ENCODE measurements around the gene CHN2. TPM values are rescaled to one million over a fixed set of nuclear protein-coding genes. Genes with fewer than 3 reads are reported as not detected.

Gene CHN2
- total RNA-seq, 6 experiments from 2014 or later, result not detected

GRCh38 chr7:29234438-29234837 is 39.9 kb downstream of the CHN2 start:
- Mint-ChIP-seq H3K9me3 (peaks cover 10% of the 10 kb centered on the region; the same call in 1 of the 2 replicates), H3K4me1 (ENCODE audit: low read depth) (no peaks in the 10 kb centered on the region), H3K27ac (no peak overlapping the region), H3K4me3 (no peak overlapping the region), H3K27me3 (ENCODE audit: insufficient read depth) (no peaks in the 10 kb centered on the region), H3K36me3 (ENCODE audit: low read depth) (no peaks in the 10 kb centered on the region)
- TF ChIP-seq CTCF (IDR thresholded peaks at IDR 0.05), result no peak
- DNase-seq, result no peak

GRCh38 chr7:29236071-29236580 is 41.6 kb downstream of the CHN2 start:
- Mint-ChIP-seq H3K4me3 (no peak overlapping the region), H3K27ac (no peak overlapping the region), H3K4me1 (ENCODE audit: low read depth) (no peaks in the 10 kb centered on the region), H3K36me3 (ENCODE audit: low read depth) (no peaks in the 10 kb centered on the region), H3K9me3 (peaks cover 18% of the 10 kb centered on the region), H3K27me3 (ENCODE audit: insufficient read depth) (peaks cover 4% of the 10 kb centered on the region)
- no peak for TF ChIP-seq CTCF (IDR thresholded peaks at IDR 0.05)
- no peak for DNase-seq

GRCh38 chr7:29236649-29237048 is 42.1 kb downstream of the CHN2 start:
- H3K36me3 Mint-ChIP-seq (ENCODE audit: low read depth), result no peaks in the 10 kb centered on the region
- no peak for TF ChIP-seq CTCF (IDR thresholded peaks at IDR 0.05)
- no peak for DNase-seq
- H3K9me3 Mint-ChIP-seq, result peaks cover 18% of the 10 kb centered on the region
- no peaks in the 10 kb centered on the region for H3K4me1 Mint-ChIP-seq (ENCODE audit: low read depth)
- H3K4me3 Mint-ChIP-seq, result no peak overlapping the region
- H3K27me3 Mint-ChIP-seq (ENCODE audit: insufficient read depth), result peaks cover 7% of the 10 kb centered on the region
- no peak overlapping the region for H3K27ac Mint-ChIP-seq

GRCh38 chr7:29237489-29237888 is 42.9 kb downstream of the CHN2 start:
- H3K27me3 Mint-ChIP-seq (ENCODE audit: insufficient read depth), result peaks cover 7% of the 10 kb centered on the region
- H3K36me3 Mint-ChIP-seq (ENCODE audit: low read depth), result no peaks in the 10 kb centered on the region
- H3K27ac Mint-ChIP-seq, result no peak overlapping the region
- peaks cover 18% of the 10 kb centered on the region for H3K9me3 Mint-ChIP-seq
- no peaks in the 10 kb centered on the region for H3K4me1 Mint-ChIP-seq (ENCODE audit: low read depth)
- TF ChIP-seq CTCF (IDR thresholded peaks at IDR 0.05), result no peak
- no peak overlapping the region for H3K4me3 Mint-ChIP-seq
- DNase-seq, result no peak

- TF ChIP-seq CTCF (IDR thresholded peaks at IDR 0.05), result peak; percentile 33; the same call in 1 of the 2 replicates
- Mint-ChIP-seq H3K36me3 (ENCODE audit: low read depth) (no peaks in the 10 kb centered on the region), H3K4me3 (no peak overlapping the region), H3K27ac (no peak overlapping the region), H3K4me1 (ENCODE audit: low read depth) (no peaks in the 10 kb centered on the region), H3K9me3 (peaks cover 13% of the 10 kb centered on the region), H3K27me3 (ENCODE audit: insufficient read depth) (peaks cover 7% of the 10 kb centered on the region)
- no peak for DNase-seq
Observed at GRCh38 chr7:29239638-29240037, 45.1 kb downstream of the CHN2 start.

GRCh38 chr7:29242265-29242664 is 47.7 kb downstream of the CHN2 start:
- no peak for DNase-seq
- H3K9me3 Mint-ChIP-seq, result peaks cover 13% of the 10 kb centered on the region
- no peak for TF ChIP-seq CTCF (IDR thresholded peaks at IDR 0.05)
- H3K27me3 Mint-ChIP-seq (ENCODE audit: insufficient read depth), result peaks cover 7% of the 10 kb centered on the region
- no peaks in the 10 kb centered on the region for H3K4me1 Mint-ChIP-seq (ENCODE audit: low read depth)
- H3K36me3 Mint-ChIP-seq (ENCODE audit: low read depth), result no peaks in the 10 kb centered on the region
- no peak overlapping the region for H3K4me3 Mint-ChIP-seq
- H3K27ac Mint-ChIP-seq, result no peak overlapping the region

Measured in HFFc6 (cell line).